Caco-2 (cell line): ENCODE measurements around the gene ARL10. TPM values are rescaled to one million over a fixed set of nuclear protein-coding genes. Genes with fewer than 3 reads are reported as not detected.
"Not testable (repeated sequence)": the region's sequence is repeated elsewhere in the genome, so short reads cannot be mapped to it uniquely, and the experiment has no call there.

Experiments
- BruUV-seq: library from RNA; stranded (reverse); fragments of 400-500 nt; replicated peaks from 2 replicates; lab custom pipeline; 2021; lab: Mats Ljungman, UMichigan
- CTCF ChIA-PET: fragments of 300-600 bp; sonication (Branson Sonifier 250); formaldehyde crosslinking; loops from one replicate; lab custom pipeline; 2022; ENCODE audit warnings: antibody characterized with exemption; lab: Charles Lee
- POLR2A ChIA-PET: fragments of 300-600 bp; sonication (Branson Sonifier 250); formaldehyde crosslinking; loops from one replicate; lab custom pipeline; 2022; ENCODE audit warnings: antibody characterized with exemption; lab: Charles Lee
- DNase-seq, 2 experiments: peaks; one replicate each; pipeline versions ENCODE4 v3.0.0 to v3.0.0-alpha.2; 2020 to 2022
- H3K27me3 ChIP-seq: replicated peaks from 2 replicates; pipeline ENCODE4 v1.6.0; 2011; ENCODE audit warnings: low read length; ENCODE audit not compliant: control insufficient read depth, insufficient read depth
- H3K36me3 ChIP-seq: 2 replicates; pipeline ENCODE4 v1.5.1; 2011; ENCODE audit warnings: low read length; ENCODE audit not compliant: control insufficient read depth, insufficient read depth
- H3K4me1 ChIP-seq: fragments of 250-450 bp; sonication (Bioruptor Pico); 2 replicates; pipeline ENCODE4 v1.5.1; 2020; ENCODE audit warnings: mild to moderate bottlenecking
- H3K4me3 ChIP-seq: 2 replicates; pipeline ENCODE4 v1.5.1; 2011; ENCODE audit warnings: low read depth, mild to moderate bottlenecking, control low read depth, low read length
- H3K9me3 ChIP-seq: fragments of 250-450 bp; sonication (Bioruptor Pico); 2 replicates; pipeline ENCODE4 v1.5.1; 2020; ENCODE audit warnings: mild to moderate bottlenecking, moderate library complexity
- H3K27ac Mint-ChIP-seq: one replicate; pipeline ENCODE4 v1.8.0; 2022; ENCODE audit warnings: mixed read lengths; ENCODE audit not compliant: unreplicated experiment
- H3K27me3 Mint-ChIP-seq: one replicate; pipeline ENCODE4 v1.8.0; 2022; ENCODE audit warnings: mixed read lengths; ENCODE audit not compliant: insufficient read depth, unreplicated experiment
- H3K36me3 Mint-ChIP-seq: one replicate; pipeline ENCODE4 v1.8.0; 2022; ENCODE audit warnings: mild to moderate bottlenecking, mixed read lengths; ENCODE audit not compliant: insufficient read depth, unreplicated experiment
- H3K4me1 Mint-ChIP-seq: one replicate; pipeline ENCODE4 v1.8.0; 2022; ENCODE audit warnings: low read depth, mixed read lengths; ENCODE audit not compliant: unreplicated experiment
- H3K4me3 Mint-ChIP-seq: one replicate; pipeline ENCODE4 v1.8.0; 2022; ENCODE audit warnings: mild to moderate bottlenecking, moderate library complexity, mixed read lengths; ENCODE audit not compliant: unreplicated experiment
- H3K9me3 Mint-ChIP-seq: one replicate; pipeline ENCODE4 v1.8.0; 2022; ENCODE audit warnings: mixed read lengths; ENCODE audit not compliant: unreplicated experiment
- intact Hi-C: fragments of 100-400 bp; cut with micrococcal nuclease; formaldehyde crosslinking; loops from one replicate; pipeline ENCODE4 v1.10.0; 2022; ENCODE audit not compliant: unreplicated experiment
- total RNA-seq: library from RNA; stranded (reverse); gene quantifications from 2 replicates; pipeline ENCODE4 v1.2.3, GENCODE V29; 2022
- TF ChIP-seq, protein P1 (sequence below), 2 experiments: fragments of 200-600 bp in 1 of 2; IDR thresholded peaks; 1 replicate in 1 of 2; 2 replicates in 1 of 2; pipeline versions ENCODE4 v1.5.1 to v1.8.0; 2011 to 2022; ENCODE audit warnings: antibody characterized with exemption in 1 of 2, control low read depth in 1 of 2, inconsistent platforms in 1 of 2, low read depth in 1 of 2, low read length in 1 of 2, mild to moderate bottlenecking in 1 of 2, moderate library complexity in 1 of 2; ENCODE audit not compliant: insufficient read depth in 1 of 2, severe bottlenecking in 1 of 2, unreplicated experiment in 1 of 2

The ARL10 gene
- total RNA-seq, 1 experiment from 2014 or later, result 2.3 TPM

DNA sequence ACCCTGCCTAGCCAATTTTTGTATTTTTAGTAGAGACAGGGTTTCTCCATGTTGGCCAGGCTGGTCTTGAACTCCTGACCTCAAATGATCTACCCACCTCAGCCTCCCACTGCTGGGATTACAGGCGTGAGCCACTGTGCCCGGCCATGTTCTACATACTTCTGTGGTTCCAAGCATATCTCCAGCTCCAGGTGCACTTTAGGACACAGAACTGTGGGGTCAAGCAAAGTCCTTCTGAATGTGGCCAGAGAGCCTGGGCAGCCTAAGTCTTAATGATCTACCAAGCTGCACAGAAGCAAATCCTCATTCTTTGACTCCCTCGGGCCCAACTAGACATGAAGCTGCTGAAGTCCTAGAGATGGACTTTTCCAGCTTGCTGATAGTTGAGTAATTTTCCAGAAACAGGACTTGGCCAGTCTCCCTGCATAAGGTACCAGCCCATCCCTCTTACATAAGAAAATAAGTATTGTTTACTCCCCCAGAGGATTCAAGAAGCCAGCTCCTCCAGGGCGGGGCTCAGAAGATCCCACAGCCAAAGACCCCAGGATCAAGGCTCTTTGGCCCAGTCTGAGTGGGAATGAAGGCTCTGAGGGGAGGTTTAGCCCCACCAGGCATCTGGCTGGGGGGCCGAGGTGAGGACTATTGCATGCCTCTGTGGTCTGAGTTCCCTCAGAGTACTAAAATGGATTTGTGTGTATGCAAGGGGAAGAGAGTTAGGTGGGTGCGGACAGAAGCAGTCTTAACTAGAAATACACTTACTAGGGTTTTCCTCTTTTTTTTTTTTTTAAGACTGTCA is 42.4 kb downstream of the ARL10 start:
- no peak for DNase-seq
- TF ChIP-seq, protein P1, sequence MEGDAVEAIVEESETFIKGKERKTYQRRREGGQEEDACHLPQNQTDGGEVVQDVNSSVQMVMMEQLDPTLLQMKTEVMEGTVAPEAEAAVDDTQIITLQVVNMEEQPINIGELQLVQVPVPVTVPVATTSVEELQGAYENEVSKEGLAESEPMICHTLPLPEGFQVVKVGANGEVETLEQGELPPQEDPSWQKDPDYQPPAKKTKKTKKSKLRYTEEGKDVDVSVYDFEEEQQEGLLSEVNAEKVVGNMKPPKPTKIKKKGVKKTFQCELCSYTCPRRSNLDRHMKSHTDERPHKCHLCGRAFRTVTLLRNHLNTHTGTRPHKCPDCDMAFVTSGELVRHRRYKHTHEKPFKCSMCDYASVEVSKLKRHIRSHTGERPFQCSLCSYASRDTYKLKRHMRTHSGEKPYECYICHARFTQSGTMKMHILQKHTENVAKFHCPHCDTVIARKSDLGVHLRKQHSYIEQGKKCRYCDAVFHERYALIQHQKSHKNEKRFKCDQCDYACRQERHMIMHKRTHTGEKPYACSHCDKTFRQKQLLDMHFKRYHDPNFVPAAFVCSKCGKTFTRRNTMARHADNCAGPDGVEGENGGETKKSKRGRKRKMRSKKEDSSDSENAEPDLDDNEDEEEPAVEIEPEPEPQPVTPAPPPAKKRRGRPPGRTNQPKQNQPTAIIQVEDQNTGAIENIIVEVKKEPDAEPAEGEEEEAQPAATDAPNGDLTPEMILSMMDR (IDR thresholded peaks at IDR 0.05; ENCODE audit: insufficient read depth in 1 of 2, low read depth in 1 of 2, low read length in 1 of 2, severe bottlenecking in 1 of 2, unreplicated experiment in 1 of 2), result no peak
- POLR2A ChIA-PET, result no interaction called here
- no peaks in the 10 kb centered on the region for H3K9me3 Mint-ChIP-seq
- H3K9me3 ChIP-seq, result no peaks in the 10 kb centered on the region
- no peak overlapping the region for H3K4me3 ChIP-seq
- H3K36me3 ChIP-seq, result no peaks in the 10 kb centered on the region
- H3K4me3 Mint-ChIP-seq, result no peak overlapping the region
- H3K27ac Mint-ChIP-seq, result no peak overlapping the region
- BruUV-seq, result no TSS peak
- peaks cover 40% of the 10 kb centered on the region for H3K36me3 Mint-ChIP-seq
- no peaks in the 10 kb centered on the region for H3K4me1 ChIP-seq
- CTCF ChIA-PET, result no interaction called here
- intact Hi-C loops, result no loop called here
- H3K27me3 ChIP-seq, result no peaks in the 10 kb centered on the region
- H3K27me3 Mint-ChIP-seq, result no peaks in the 10 kb centered on the region
- H3K4me1 Mint-ChIP-seq, result peaks cover 9% of the 10 kb centered on the region

DNA sequence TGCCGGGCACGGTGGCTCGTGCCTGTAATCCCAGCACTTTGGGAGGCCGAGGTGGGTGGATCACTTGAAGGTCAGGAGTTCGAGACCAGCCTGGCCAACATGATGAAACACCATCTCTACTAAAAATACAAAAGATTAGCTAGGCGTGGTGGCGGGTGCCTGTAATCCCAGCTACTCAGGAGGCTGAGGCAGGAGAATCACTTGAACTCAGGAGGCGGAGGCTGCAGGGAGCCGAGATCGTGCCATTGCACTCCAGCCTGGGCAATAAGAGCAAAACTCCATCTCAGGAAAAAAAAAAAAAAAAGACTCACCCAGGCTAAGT is 42.9 kb downstream of the ARL10 start:
- H3K27ac Mint-ChIP-seq, H3K4me1 ChIP-seq, H3K4me3 ChIP-seq, H3K27me3 Mint-ChIP-seq, H3K27me3 ChIP-seq, H3K36me3 ChIP-seq, H3K4me1 Mint-ChIP-seq, DNase-seq, BruUV-seq, H3K4me3 Mint-ChIP-seq, intact Hi-C loops, H3K9me3 Mint-ChIP-seq, POLR2A ChIA-PET, CTCF ChIA-PET, H3K9me3 ChIP-seq: not testable (repeated sequence)
- peaks cover 40% of the 10 kb centered on the region for H3K36me3 Mint-ChIP-seq

DNA sequence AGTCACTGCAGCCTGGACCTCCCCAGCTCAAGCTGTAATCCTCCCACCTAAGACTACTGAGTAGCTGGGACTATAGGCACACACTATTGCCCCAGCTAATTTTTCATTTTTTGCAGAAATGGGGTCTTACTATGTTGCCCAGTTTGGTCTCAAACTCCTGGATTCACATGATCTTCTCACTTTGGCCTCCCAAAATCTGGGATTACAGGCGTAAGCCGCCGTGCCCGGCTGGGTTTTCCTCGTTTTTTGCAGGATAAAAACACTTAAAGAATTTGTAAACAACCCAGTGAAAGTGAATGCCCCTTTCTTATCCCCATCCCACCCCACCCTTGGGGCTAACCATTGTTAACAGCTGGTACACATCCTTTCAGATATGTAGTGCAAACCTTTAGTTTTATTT is 43.3 kb downstream of the ARL10 start:
- no peaks in the 10 kb centered on the region for H3K36me3 ChIP-seq
- H3K4me1 ChIP-seq, result no peaks in the 10 kb centered on the region
- DNase-seq, result no peak
- no peak overlapping the region for H3K4me3 ChIP-seq
- Mint-ChIP-seq H3K4me3 (no peak overlapping the region), H3K27ac (no peak overlapping the region), H3K27me3 (no peaks in the 10 kb centered on the region), H3K4me1 (peaks cover 9% of the 10 kb centered on the region), H3K9me3 (no peaks in the 10 kb centered on the region), H3K36me3 (peaks cover 40% of the 10 kb centered on the region)
- intact Hi-C loops, result no loop called here
- TF ChIP-seq, protein P1 (IDR thresholded peaks at IDR 0.05; ENCODE audit: insufficient read depth in 1 of 2, low read depth in 1 of 2, low read length in 1 of 2, severe bottlenecking in 1 of 2, unreplicated experiment in 1 of 2), result no peak
- BruUV-seq, result no TSS peak
- no peaks in the 10 kb centered on the region for H3K27me3 ChIP-seq
- CTCF ChIA-PET, result no interaction called here
- H3K9me3 ChIP-seq, result no peaks in the 10 kb centered on the region
- POLR2A ChIA-PET, result no interaction called here
